Measurements from ENCODE around the gene RGS5.

Gene RGS5

DNA sequence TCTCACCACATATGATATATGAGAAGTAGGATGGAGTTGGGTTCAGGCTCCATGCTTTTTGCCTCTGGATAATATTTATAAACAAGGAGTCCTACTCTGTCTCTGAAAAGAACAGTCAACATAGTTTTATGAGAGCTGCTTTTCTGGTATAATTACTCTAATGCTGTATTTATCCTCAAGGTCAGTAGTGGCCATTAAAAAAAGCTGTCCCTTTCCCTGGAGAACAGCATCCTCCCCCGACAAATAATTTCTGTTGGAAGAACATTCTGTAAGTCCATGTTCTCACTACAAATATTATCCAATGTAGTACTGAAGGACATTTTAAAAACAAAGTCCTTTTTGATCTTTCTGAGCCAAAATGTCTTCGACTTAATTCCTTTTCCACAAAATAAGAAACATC, 9.0 kb upstream of the RGS5 start:
- no peaks in the 10 kb centered on the region for H3K36me3 ChIP-seq (ENCODE audit: control insufficient read depth, insufficient read depth, low read length)

DNA sequence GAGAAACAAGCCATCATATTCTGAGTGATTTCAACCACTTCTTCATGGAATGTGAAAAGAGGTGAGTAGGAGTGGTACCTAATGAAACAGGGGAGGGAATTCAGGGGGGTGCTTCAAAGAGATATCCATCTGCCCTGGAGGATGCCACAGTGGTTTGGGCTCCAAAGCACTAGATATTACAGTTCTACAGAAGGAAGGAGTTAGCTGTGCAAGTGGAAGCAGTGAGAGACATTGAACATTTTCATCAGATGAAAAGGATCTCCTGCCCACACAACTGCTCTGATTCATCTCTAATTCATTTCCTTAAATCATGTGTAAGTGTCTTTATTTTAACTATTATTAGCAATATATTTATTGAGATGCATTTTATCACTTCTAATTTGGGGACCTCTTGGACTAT, 2.8 kb upstream of the RGS5 start:
- Histone ChIP-seq H3K4me3 (ENCODE audit: low read length) (no peak overlapping the region), H3K27me3 (ENCODE audit: control insufficient read depth, insufficient read depth, low read length) (no peaks in the 10 kb centered on the region), H3K9ac (ENCODE audit: low read length) (no peak overlapping the region), H3K36me3 (ENCODE audit: control insufficient read depth, insufficient read depth, low read length) (no peaks in the 10 kb centered on the region), H3K9me3 (ENCODE audit: control insufficient read depth, low read length) (no peaks in the 10 kb centered on the region), H3K4me1 (ENCODE audit: control insufficient read depth, insufficient read depth, low read length) (peaks cover 6% of the 10 kb centered on the region)

More for the DNA sequence above, 9.0 kb upstream of the RGS5 start:
- Histone ChIP-seq H3K9ac (ENCODE audit: low read length) (no peak overlapping the region), H3K27me3 (ENCODE audit: control insufficient read depth, insufficient read depth, low read length) (no peaks in the 10 kb centered on the region), H3K4me3 (ENCODE audit: low read length) (no peak overlapping the region), H3K4me1 (ENCODE audit: control insufficient read depth, insufficient read depth, low read length) (no peaks in the 10 kb centered on the region), H3K9me3 (ENCODE audit: control insufficient read depth, low read length) (no peaks in the 10 kb centered on the region)

DNA sequence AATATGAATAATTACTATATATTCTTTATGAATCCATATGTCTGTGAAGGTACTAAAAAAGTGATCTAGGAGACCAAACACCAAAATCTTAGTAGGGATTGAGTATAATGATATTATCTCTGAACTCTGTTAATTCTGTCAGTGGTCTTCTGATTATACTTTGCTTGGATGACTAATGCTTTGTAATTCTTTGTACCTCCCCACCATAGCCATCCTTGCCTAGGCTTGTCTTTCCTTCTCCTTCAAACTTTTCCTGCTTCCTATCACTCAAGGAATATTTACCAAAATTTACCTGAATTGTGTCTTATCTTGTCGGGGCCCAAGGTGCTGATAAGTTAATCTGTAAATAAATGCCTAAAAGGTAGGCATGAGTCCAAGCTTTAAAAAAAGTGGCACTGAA, 845 bp upstream of the RGS5 start:
- no peak overlapping the region for H3K9ac ChIP-seq (ENCODE audit: low read length)
- H3K4me3 ChIP-seq (ENCODE audit: low read length) = no peak overlapping the region
- H3K27me3 ChIP-seq (ENCODE audit: control insufficient read depth, insufficient read depth, low read length) = no peaks in the 10 kb centered on the region
- no peaks in the 10 kb centered on the region for H3K9me3 ChIP-seq (ENCODE audit: control insufficient read depth, low read length)
- no peaks in the 10 kb centered on the region for H3K36me3 ChIP-seq (ENCODE audit: control insufficient read depth, insufficient read depth, low read length)
- peaks cover 6% of the 10 kb centered on the region for H3K4me1 ChIP-seq (ENCODE audit: control insufficient read depth, insufficient read depth, low read length)

DNA sequence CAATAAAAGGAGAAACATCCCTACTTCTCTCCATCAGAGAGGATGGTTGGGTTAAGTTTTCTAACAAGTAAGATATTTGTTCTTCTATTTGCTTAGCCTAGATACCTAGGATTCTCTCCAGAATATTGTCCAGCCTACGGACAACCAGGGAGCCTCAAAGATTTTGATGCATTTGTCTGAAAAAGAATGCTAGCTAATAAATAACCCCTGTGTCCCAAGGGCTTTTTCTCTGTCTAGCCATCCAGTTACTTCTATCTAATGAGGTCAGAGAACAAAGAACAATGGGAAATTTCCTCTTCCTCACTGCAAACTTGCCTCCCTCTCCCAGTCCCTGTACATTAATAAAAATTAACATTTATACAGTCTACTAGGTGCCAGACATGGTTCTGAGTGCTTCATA, 810 bp downstream of the RGS5 start:
- H3K4me1 ChIP-seq (ENCODE audit: control insufficient read depth, insufficient read depth, low read length) = peaks cover 9% of the 10 kb centered on the region

DNA sequence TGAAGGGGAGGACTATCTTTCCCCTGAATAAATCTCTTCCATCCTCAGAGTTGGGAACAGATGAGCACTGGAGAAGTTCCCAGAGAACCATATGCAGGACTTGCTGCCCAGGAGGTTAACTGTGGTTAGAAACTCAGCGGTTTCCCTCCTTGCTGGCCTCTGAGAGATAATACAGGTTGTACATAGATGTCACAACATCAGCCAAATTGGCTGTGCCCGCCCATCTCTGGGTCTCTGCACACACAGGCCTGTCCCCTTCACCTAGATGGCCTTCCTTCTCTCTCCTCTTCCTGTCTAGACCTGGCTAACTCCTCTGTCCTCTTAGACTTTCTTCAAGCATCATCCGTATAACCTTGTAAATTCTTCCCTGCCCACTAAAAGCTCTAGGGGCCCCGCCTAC, 5.7 kb downstream of the RGS5 start:
- Histone ChIP-seq H3K4me3 (ENCODE audit: low read length) (no peak overlapping the region), H3K9ac (ENCODE audit: low read length) (no peak overlapping the region)

More for the DNA sequence above, 810 bp downstream of the RGS5 start:
- H3K4me3 ChIP-seq (ENCODE audit: low read length) = no peak overlapping the region
- H3K9ac ChIP-seq (ENCODE audit: low read length) = no peak overlapping the region
- H3K27me3 ChIP-seq (ENCODE audit: control insufficient read depth, insufficient read depth, low read length) = peaks cover 9% of the 10 kb centered on the region
- H3K36me3 ChIP-seq (ENCODE audit: control insufficient read depth, insufficient read depth, low read length) = no peaks in the 10 kb centered on the region
- H3K9me3 ChIP-seq (ENCODE audit: control insufficient read depth, low read length) = no peaks in the 10 kb centered on the region

DNA sequence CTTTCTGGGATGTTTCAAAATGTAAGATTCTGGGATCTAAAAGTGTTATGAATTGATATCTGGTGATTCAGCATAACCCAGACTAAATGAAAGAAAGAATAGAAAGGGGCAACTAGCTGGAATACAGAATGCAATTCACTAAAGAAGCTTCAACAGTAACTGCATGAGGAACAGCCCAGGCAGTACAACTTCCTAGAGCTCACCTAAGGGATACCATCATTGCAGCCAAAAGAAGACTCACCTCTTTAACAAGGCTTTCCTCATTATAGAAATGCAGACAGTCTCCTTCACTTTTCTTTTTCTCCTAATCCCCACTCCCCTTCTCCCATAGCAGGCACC, 6.3 kb downstream of the RGS5 start:
- Histone ChIP-seq H3K4me1 (ENCODE audit: control insufficient read depth, insufficient read depth, low read length) (peaks cover 16% of the 10 kb centered on the region), H3K27me3 (ENCODE audit: control insufficient read depth, insufficient read depth, low read length) (peaks cover 15% of the 10 kb centered on the region), H3K9me3 (ENCODE audit: control insufficient read depth, low read length) (no peaks in the 10 kb centered on the region), H3K36me3 (ENCODE audit: control insufficient read depth, insufficient read depth, low read length) (no peaks in the 10 kb centered on the region), H3K4me3 (ENCODE audit: low read length) (no peak overlapping the region), H3K9ac (ENCODE audit: low read length) (no peak overlapping the region)

More for the DNA sequence above, 5.7 kb downstream of the RGS5 start:
- Histone ChIP-seq H3K27me3 (ENCODE audit: control insufficient read depth, insufficient read depth, low read length) (peaks cover 15% of the 10 kb centered on the region), H3K4me1 (ENCODE audit: control insufficient read depth, insufficient read depth, low read length) (peaks cover 16% of the 10 kb centered on the region), H3K36me3 (ENCODE audit: control insufficient read depth, insufficient read depth, low read length) (no peaks in the 10 kb centered on the region), H3K9me3 (ENCODE audit: control insufficient read depth, low read length) (no peaks in the 10 kb centered on the region)

DNA sequence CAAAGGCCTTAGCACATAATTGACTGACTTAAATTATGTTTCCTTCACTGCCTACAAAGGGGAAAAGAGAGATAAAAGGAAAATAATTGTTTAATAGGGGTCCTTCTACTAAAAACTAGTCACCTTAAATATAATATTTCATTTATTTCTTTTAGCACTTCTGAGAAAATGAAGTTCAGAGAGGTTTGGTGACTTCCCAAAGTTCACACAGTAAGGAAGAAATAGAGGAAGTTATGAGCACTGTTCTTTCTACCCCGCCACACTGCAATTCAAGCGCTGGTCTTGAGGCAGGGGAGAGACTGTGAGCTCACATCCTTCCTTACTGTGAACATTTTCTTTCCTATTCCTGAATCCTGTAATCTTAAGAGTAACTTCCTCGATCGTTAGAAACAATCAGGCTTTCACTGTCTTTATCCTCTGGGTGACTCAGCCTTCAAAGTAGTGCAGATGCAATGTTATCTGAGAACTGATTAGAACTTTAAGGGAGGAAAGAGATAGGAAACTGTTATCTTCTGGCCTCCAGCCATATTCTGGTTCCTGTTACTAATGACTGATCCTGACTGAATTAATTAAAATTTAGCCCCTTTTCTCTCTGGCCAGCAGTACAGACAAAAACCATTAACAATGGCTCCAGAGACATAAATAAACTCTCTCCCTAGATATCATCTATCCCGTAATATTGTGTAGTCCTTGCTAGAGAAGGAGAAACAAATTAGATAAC, 6.8 kb downstream of the RGS5 start:
- peaks cover 15% of the 10 kb centered on the region for H3K27me3 ChIP-seq (ENCODE audit: control insufficient read depth, insufficient read depth, low read length)
- no peaks in the 10 kb centered on the region for H3K36me3 ChIP-seq (ENCODE audit: control insufficient read depth, insufficient read depth, low read length)
- H3K4me3 ChIP-seq (ENCODE audit: low read length) = no peak overlapping the region
- H3K9ac ChIP-seq (ENCODE audit: low read length) = no peak overlapping the region
- no peaks in the 10 kb centered on the region for H3K9me3 ChIP-seq (ENCODE audit: control insufficient read depth, low read length)
- peaks cover 16% of the 10 kb centered on the region for H3K4me1 ChIP-seq (ENCODE audit: control insufficient read depth, insufficient read depth, low read length)

DNA sequence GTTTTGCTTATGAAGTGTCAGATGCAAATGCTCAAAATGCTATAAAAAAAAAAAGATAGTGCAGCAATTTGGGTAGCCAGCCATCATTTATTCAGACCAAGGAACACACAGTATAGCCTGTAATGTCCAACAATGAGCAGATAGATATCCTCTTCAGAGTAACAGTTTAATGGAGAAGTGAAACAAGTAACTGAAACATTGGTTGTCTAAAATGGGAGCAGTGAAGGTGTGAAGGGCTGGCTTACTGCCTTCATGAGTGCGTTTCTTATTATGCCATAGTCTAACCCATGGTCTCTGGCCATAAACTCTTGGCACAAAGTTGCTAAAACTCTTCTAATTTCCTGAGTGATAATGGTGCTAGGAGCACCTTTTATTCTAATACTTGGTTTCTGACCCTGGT, 11.4 kb downstream of the RGS5 start:
- H3K9ac ChIP-seq (ENCODE audit: low read length) = no peak overlapping the region
- no peak overlapping the region for H3K4me3 ChIP-seq (ENCODE audit: low read length)
- peaks cover under 1% of the 10 kb centered on the region for H3K27me3 ChIP-seq (ENCODE audit: control insufficient read depth, insufficient read depth, low read length)
- no peaks in the 10 kb centered on the region for H3K36me3 ChIP-seq (ENCODE audit: control insufficient read depth, insufficient read depth, low read length)
- H3K4me1 ChIP-seq (ENCODE audit: control insufficient read depth, insufficient read depth, low read length) = peaks cover 20% of the 10 kb centered on the region
- no peaks in the 10 kb centered on the region for H3K9me3 ChIP-seq (ENCODE audit: control insufficient read depth, low read length)

DNA sequence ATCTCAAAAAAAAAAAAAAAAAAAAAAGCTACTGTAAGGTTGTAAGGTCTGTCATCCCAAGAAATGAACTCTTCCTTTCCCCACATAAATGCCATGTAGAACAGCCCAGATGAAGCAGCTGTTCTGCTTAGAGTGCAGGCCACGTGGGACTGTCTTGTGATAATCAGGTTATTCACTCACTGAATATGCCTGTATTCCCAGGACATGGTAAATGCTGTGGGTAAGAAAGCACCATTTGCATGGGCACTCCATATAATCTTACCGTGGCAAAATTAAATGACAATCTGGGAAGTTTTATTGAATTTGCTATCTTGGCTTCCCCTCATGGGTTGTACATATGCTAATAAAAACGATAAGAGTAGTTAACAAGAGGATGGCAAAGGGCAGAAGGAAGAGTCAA, 13.8 kb downstream of the RGS5 start:
- H3K9ac ChIP-seq (ENCODE audit: low read length) = no peak overlapping the region
- H3K4me3 ChIP-seq (ENCODE audit: low read length) = no peak overlapping the region
- H3K36me3 ChIP-seq (ENCODE audit: control insufficient read depth, insufficient read depth, low read length) = no peaks in the 10 kb centered on the region
- no peaks in the 10 kb centered on the region for H3K27me3 ChIP-seq (ENCODE audit: control insufficient read depth, insufficient read depth, low read length)
- H3K4me1 ChIP-seq (ENCODE audit: control insufficient read depth, insufficient read depth, low read length) = peaks cover 12% of the 10 kb centered on the region
- H3K9me3 ChIP-seq (ENCODE audit: control insufficient read depth, low read length) = no peaks in the 10 kb centered on the region

DNA sequence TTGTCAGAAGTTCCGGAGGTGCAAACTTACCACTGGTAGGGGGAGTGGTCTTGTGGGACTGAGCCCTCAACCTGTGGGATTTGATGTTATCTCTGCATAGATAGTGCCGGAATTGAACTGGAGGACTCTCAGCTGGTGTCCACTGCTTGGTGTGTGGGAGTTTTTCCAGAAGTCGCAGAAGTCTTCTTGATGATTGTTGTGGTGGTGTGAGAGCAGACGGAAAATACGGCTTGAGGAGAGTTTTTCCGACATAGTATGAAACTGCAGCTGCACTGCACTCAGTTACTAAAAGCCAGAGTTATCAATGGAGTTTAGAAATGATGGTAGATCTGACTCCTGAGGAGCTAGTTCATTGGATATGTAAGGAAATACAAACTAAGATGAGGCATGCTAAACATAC, 14.9 kb downstream of the RGS5 start:
- no peaks in the 10 kb centered on the region for H3K27me3 ChIP-seq (ENCODE audit: control insufficient read depth, insufficient read depth, low read length)
- H3K36me3 ChIP-seq (ENCODE audit: control insufficient read depth, insufficient read depth, low read length) = no peaks in the 10 kb centered on the region
- no peak overlapping the region for H3K4me3 ChIP-seq (ENCODE audit: low read length)
- H3K9ac ChIP-seq (ENCODE audit: low read length) = no peak overlapping the region
- no peaks in the 10 kb centered on the region for H3K9me3 ChIP-seq (ENCODE audit: control insufficient read depth, low read length)
- H3K4me1 ChIP-seq (ENCODE audit: control insufficient read depth, insufficient read depth, low read length) = peaks cover 12% of the 10 kb centered on the region

DNA sequence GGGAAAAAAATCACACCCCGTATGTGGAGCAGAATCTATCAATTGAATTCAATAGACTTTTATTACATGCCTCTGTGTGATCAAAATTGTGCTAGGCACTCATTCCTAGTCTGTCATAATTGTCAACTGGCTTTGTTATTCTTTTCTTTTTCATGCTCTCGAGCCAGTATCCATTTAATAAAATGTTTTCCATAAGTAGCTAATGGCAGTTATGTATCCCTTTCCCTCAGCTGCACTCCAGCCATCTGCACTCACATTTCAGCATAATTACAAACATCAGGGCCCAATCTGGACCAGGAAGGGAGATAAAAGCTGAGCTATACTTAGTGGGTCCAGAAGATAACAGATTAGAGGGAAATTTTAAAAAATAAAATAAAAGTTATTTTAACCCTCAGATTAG, 15.9 kb downstream of the RGS5 start:
- Histone ChIP-seq H3K4me1 (ENCODE audit: control insufficient read depth, insufficient read depth, low read length) (peaks cover 12% of the 10 kb centered on the region), H3K36me3 (ENCODE audit: control insufficient read depth, insufficient read depth, low read length) (no peaks in the 10 kb centered on the region), H3K9me3 (ENCODE audit: control insufficient read depth, low read length) (no peaks in the 10 kb centered on the region), H3K4me3 (ENCODE audit: low read length) (no peak overlapping the region), H3K27me3 (ENCODE audit: control insufficient read depth, insufficient read depth, low read length) (no peaks in the 10 kb centered on the region), H3K9ac (ENCODE audit: low read length) (no peak overlapping the region)

DNA sequence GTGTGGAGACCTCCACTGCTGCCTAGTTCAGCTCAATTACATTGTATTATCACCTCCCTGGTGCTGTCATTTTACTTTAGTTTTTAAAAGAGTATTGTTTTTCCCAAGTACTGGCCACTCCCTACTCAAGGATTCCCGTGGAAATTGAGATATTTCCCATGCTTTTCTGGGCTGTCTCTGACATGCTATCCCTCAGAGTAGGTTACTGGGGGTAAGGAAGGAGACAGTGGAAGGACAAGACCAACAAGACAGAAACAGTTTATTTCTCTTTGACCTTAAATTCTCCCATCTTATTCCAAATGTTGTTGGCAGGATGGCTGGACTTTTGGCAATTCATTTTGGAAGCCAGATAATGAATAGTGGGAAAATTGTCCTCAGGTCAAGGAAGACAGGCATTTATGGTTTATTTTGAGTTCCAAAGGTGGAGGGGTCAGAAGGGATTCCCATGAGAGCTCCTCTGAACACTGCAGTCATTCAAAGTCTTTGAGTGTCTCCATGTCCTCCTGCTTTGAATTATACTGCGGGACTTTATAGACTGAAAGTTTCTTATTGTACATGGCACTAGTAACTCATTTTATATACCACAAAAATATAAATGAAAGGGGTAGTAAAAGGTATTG, 20.3 kb downstream of the RGS5 start:
- no peaks in the 10 kb centered on the region for H3K9me3 ChIP-seq (ENCODE audit: control insufficient read depth, low read length)
- H3K36me3 ChIP-seq (ENCODE audit: control insufficient read depth, insufficient read depth, low read length) = no peaks in the 10 kb centered on the region
- no peaks in the 10 kb centered on the region for H3K27me3 ChIP-seq (ENCODE audit: control insufficient read depth, insufficient read depth, low read length)
- H3K4me1 ChIP-seq (ENCODE audit: control insufficient read depth, insufficient read depth, low read length) = peaks cover 8% of the 10 kb centered on the region
- no peak overlapping the region for H3K9ac ChIP-seq (ENCODE audit: low read length)
- no peak overlapping the region for H3K4me3 ChIP-seq (ENCODE audit: low read length)
